Mesothelial cell of epicardium (in vitro differentiated cells): ENCODE data around the gene CA5A. TPM values are rescaled to one million over a fixed set of nuclear protein-coding genes. Genes with fewer than 3 reads are reported as not detected.
A peak's percentile ranks its signal among the peaks of the same experiment; 100 is the strongest.

Experiments used
- DNase-seq, 2 experiments: peaks; one replicate each; pipeline ENCODE4 v3.0.0; 2021; ENCODE audit warnings: low spot score in 2 of 2; ENCODE audit not compliant: unreplicated experiment in 2 of 2
- H3K27ac Mint-ChIP-seq: 2 replicates; pipeline ENCODE4 v1.8.0; 2021; ENCODE audit warnings: mixed read lengths
- H3K27me3 Mint-ChIP-seq: 2 replicates; pipeline ENCODE4 v1.8.0; 2021; ENCODE audit warnings: low read depth, mixed read lengths
- H3K36me3 Mint-ChIP-seq: 2 replicates; pipeline ENCODE4 v1.8.0; 2021; ENCODE audit warnings: mixed read lengths
- H3K4me1 Mint-ChIP-seq: 2 replicates; pipeline ENCODE4 v1.8.0; 2021; ENCODE audit warnings: mixed read lengths
- H3K4me3 Mint-ChIP-seq: 2 replicates; pipeline ENCODE4 v1.8.0; 2021; ENCODE audit warnings: mild to moderate bottlenecking, moderate library complexity, mixed read lengths
- H3K9me3 Mint-ChIP-seq: 2 replicates; pipeline ENCODE4 v1.8.0; 2021; ENCODE audit warnings: mixed read lengths
- total RNA-seq: library from RNA; stranded (reverse); gene quantifications from 3 replicates; pipeline ENCODE4 v1.2.1, GENCODE V29; 2021
- TF ChIP-seq, protein P1 (sequence below): fragments of 200-600 bp; sonication (generic); IDR thresholded peaks from one replicate; pipeline ENCODE4 v1.5.0; 2021; ENCODE audit warnings: antibody characterized with exemption; ENCODE audit not compliant: unreplicated experiment

The CA5A gene
- total RNA-seq, 1 donor from 2014 or later: not detected

DNA sequence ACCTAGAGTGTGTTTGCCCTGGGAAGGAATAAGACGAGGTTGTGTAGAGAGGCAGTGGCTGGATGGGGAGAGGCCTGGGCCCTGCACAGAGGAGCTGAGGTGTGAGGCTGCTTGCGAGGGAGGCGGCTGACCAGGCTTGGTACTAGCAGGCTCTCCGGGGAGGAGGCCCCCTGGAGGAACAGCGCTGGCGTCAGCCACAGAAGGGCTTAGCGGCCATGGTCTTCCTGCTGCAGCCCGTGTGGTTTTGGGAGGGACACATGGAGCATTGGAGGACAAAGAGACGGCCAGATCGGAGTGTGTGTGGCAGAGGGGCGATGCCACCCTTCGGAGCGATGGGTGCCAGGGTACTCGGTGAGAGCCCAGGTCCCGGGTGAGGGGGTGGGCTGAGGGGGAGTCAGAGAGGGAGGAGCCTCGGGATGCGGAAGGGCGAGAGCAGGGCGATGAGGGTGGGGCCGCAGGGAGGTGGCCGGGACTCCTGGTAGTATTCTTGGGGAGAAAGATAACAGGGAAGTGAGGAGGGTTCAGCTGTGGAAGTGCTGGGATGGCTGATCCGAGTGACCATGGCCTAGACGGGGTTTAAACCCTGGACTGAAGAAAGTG is 23.2 kb upstream of the CA5A start:
- H3K27ac Mint-ChIP-seq: peak overlapping the region; percentile 61
- peaks cover 6% of the 10 kb centered on the region for H3K36me3 Mint-ChIP-seq
- no peaks in the 10 kb centered on the region for H3K27me3 Mint-ChIP-seq
- H3K9me3 Mint-ChIP-seq: no peaks in the 10 kb centered on the region
- no peak overlapping the region for H3K4me3 Mint-ChIP-seq
- H3K4me1 Mint-ChIP-seq: peaks cover 65% of the 10 kb centered on the region
- TF ChIP-seq, protein P1, sequence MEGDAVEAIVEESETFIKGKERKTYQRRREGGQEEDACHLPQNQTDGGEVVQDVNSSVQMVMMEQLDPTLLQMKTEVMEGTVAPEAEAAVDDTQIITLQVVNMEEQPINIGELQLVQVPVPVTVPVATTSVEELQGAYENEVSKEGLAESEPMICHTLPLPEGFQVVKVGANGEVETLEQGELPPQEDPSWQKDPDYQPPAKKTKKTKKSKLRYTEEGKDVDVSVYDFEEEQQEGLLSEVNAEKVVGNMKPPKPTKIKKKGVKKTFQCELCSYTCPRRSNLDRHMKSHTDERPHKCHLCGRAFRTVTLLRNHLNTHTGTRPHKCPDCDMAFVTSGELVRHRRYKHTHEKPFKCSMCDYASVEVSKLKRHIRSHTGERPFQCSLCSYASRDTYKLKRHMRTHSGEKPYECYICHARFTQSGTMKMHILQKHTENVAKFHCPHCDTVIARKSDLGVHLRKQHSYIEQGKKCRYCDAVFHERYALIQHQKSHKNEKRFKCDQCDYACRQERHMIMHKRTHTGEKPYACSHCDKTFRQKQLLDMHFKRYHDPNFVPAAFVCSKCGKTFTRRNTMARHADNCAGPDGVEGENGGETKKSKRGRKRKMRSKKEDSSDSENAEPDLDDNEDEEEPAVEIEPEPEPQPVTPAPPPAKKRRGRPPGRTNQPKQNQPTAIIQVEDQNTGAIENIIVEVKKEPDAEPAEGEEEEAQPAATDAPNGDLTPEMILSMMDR: no peak
- no peak for DNase-seq

DNA sequence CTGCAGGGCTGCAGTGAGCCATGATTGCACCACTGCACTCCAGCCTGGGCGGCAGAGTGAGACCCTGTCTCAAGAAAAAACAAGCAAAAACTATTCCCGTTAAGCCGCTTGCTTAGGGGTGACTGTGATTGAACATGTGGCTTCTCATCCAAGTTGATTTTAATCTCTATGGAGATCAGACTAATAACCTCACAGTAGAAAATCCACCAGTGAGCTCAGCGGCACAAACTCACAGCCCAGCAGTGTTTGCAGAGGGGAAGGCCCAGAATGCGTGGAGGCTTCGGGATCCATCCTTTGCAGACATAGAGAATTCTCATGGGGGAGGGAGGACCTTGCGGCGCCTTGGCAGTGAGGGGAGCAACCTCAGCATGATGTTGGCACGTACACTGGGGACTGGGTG is 22.3 kb upstream of the CA5A start:
- no peak overlapping the region for H3K4me3 Mint-ChIP-seq
- DNase-seq: no peak
- peaks cover 6% of the 10 kb centered on the region for H3K36me3 Mint-ChIP-seq
- H3K4me1 Mint-ChIP-seq: peaks cover 65% of the 10 kb centered on the region
- no peak overlapping the region for H3K27ac Mint-ChIP-seq
- TF ChIP-seq, protein P1: no peak
- no peaks in the 10 kb centered on the region for H3K9me3 Mint-ChIP-seq
- no peaks in the 10 kb centered on the region for H3K27me3 Mint-ChIP-seq

DNA sequence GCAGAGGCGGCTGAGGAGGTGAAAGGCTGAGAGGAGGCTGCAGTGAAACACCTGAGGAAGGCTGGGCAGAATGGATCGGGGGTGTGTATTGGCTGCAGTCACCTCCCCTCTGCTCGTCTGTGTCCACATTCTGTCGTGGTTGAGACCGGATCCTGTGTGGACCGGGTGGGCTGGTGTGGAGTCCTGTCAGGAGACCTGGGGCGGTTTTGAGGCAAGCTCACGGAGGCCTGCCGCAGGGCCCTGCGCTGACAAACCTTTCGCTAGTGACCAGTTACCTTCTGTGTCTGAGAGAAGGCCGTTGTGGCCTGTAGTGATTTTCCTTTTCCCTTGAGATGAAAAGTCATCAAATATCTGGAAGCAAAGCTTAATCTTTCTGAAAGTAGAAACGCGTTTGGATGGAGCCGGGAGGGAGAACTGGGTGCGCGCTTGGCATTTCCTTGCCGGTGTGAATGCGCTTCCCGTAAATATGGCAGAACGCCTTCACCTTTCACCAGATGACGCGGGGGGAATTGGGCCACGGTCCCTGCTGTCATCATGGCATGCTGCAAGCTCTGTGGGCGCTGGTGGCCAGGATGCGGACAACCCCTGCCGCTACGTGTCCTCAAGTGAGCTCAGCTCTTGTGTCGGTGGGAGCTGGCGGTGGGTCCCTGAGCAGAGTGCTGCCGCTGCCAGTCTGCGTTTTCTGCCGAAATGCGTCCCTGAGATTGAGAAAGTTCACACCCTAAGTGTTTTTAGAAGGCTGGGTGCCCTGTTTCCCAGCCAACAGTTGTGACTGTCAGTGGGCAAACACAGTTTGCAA is 21.2 kb upstream of the CA5A start:
- H3K36me3 Mint-ChIP-seq: peaks cover 6% of the 10 kb centered on the region
- no peaks in the 10 kb centered on the region for H3K9me3 Mint-ChIP-seq
- no peak for DNase-seq
- no peaks in the 10 kb centered on the region for H3K27me3 Mint-ChIP-seq
- peaks cover 62% of the 10 kb centered on the region for H3K4me1 Mint-ChIP-seq
- H3K27ac Mint-ChIP-seq: peak overlapping the region; percentile 97
- TF ChIP-seq, protein P1: no peak
- peak overlapping the region; percentile 64 for H3K4me3 Mint-ChIP-seq

DNA sequence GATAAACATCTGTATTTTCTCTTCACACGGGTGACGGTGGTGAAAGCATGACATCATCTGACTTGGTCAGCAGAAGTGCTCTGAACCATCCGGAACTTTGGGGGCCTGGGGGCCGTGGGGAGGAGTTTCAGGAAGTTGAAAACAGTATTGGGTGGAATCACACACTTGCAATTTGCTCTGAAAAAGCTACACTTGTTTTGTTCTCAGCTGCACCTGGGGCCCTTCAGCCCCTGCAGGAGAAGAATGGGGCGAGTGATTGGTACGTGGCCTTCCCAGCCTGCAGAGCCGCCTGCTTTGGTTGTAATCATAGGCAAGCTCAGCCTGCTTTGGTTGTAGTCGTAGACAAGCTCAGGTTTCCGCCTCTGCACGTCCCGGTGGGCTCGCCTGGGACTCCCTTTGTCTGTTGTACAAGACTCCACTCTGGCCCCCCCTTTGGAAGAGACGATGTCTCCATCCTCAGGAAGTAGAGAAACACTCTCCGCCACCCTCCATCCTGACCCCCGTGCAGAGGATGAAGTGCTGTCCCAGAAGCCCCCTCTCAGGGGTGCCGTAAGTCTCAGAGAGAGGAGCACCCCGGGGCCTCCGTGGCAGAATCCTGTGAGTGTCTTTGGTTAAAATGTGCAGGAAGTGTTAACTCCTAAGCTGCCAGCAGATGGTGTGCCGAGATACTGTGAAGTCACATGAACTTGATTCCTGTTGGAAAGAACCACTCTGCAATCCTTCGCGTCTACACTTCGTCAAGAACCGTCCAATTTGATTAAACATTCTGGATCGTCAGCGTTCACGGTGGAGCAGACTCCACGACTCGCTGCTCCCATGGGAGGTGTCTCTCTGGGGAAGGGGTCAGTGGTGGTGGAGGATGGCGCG is 20.3 kb upstream of the CA5A start:
- TF ChIP-seq, protein P1: peak; percentile 16
- Mint-ChIP-seq H3K4me3 (peak overlapping the region; percentile 64), H3K27me3 (no peaks in the 10 kb centered on the region), H3K27ac (peak overlapping the region; percentile 97), H3K4me1 (peaks cover 66% of the 10 kb centered on the region), H3K9me3 (no peaks in the 10 kb centered on the region), H3K36me3 (peaks cover 6% of the 10 kb centered on the region)
- DNase-seq: no peak

DNA sequence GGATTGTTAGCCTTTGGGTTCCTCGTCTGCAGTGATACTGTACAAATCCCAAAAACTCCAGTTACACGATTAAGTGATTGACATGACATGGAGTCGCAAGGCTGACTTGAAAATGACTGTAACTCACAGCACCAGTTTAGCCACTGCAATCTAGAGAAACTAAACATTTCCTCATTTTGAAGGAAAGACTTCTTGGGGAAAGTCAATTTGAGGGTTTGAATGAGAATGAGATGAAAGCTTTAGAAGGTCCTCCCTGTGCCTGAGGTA is 19.7 kb upstream of the CA5A start:
- Mint-ChIP-seq H3K27ac (peak overlapping the region; percentile 97), H3K4me3 (peak overlapping the region; percentile 64), H3K27me3 (no peaks in the 10 kb centered on the region), H3K36me3 (peaks cover 6% of the 10 kb centered on the region), H3K9me3 (no peaks in the 10 kb centered on the region), H3K4me1 (peaks cover 63% of the 10 kb centered on the region)
- DNase-seq: no peak
- TF ChIP-seq, protein P1: no peak
